22Rv1 (cell line): ENCODE results near the gene ZNF423.

ENCODE experiments used
- H3K27ac ChIP-seq: fragments of 450-650 bp; 2 replicates; pipeline ENCODE4 v1.5.1; 2017
- CTCF ChIP-seq: fragments of 450-650 bp; IDR thresholded peaks from 2 replicates; pipeline ENCODE4 v1.5.1; 2017; ENCODE audit warnings: mild to moderate bottlenecking
- ZFX ChIP-seq: fragments of 450-650 bp; IDR thresholded peaks from 2 replicates; pipeline ENCODE4 v1.6.1; 2017; ENCODE audit warnings: antibody characterized with exemption, borderline replicate concordance

Gene ZNF423

GRCh38 chr16:49653173-49653570 is 202.7 kb downstream of the ZNF423 start:
- H3K27ac ChIP-seq: no peak overlapping the region
- TF ChIP-seq CTCF: no peak

GRCh38 chr16:49652456-49653172 is 203.3 kb downstream of the ZNF423 start:
- no peak overlapping the region for H3K27ac ChIP-seq
- TF ChIP-seq CTCF (no peak), ZFX (no peak)

GRCh38 chr16:49651996-49652395 is 203.9 kb downstream of the ZNF423 start:
- H3K27ac ChIP-seq: no peak overlapping the region
- TF ChIP-seq ZFX (no peak), CTCF (no peak)

GRCh38 chr16:49651226-49651625 is 204.7 kb downstream of the ZNF423 start:
- TF ChIP-seq ZFX (no peak), CTCF (no peak)
- no peak overlapping the region for H3K27ac ChIP-seq

GRCh38 chr16:49650603-49651002 is 205.3 kb downstream of the ZNF423 start:
- no peak overlapping the region for H3K27ac ChIP-seq

GRCh38 chr16:49649013-49649765 is 206.7 kb downstream of the ZNF423 start:
- TF ChIP-seq ZFX (no peak), CTCF (no peak)
- H3K27ac ChIP-seq: no peak overlapping the region

More at GRCh38 chr16:49650603-49651002, 205.3 kb downstream of the ZNF423 start:
- TF ChIP-seq CTCF (no peak), ZFX (no peak)

- TF ChIP-seq ZFX: no peak
- TF ChIP-seq CTCF: no peak
- H3K27ac ChIP-seq: no peak overlapping the region
Observed at GRCh38 chr16:49647673-49648072, 208.2 kb downstream of the ZNF423 start.
